Prostate gland (tissue), 2 donors: ENCODE measurements around the gene TMTC2. TPM values are rescaled to one million over a fixed set of nuclear protein-coding genes. Genes with fewer than 3 reads are reported as not detected.

ENCODE experiments used
- DNase-seq: peaks from one replicate; pipeline ENCODE4 v3.0.0-alpha.2; 2019; ENCODE audit warnings: low spot score
- H3K27ac ChIP-seq, 2 donors: fragments of 200-600 bp; sonication (generic); 2 replicates each; pipeline ENCODE4 v1.5.1; 2017 to 2019
- H3K27me3 ChIP-seq: fragments of 200-600 bp; sonication (generic); replicated peaks from 2 replicates; pipeline ENCODE4 v1.5.1; 2019; ENCODE audit not compliant: insufficient read depth
- H3K36me3 ChIP-seq, 2 donors: fragments of 200-600 bp; sonication (generic); 1 replicate in 1 of 2; 2 replicates in 1 of 2; pipeline versions ENCODE4 v1.5.1 to v1.8.1; 2017 to 2019
- H3K4me1 ChIP-seq: fragments of 200-600 bp; sonication (generic); replicated peaks from 2 replicates; pipeline ENCODE4 v1.5.1; 2019
- H3K4me3 ChIP-seq, 2 donors: fragments of 200-600 bp; sonication (generic); 2 replicates each; pipeline ENCODE4 v1.5.1; 2017 to 2019
- H3K9me3 ChIP-seq: fragments of 200-600 bp; sonication (generic); 2 replicates; pipeline ENCODE4 v1.5.1; 2017
- POLR2A ChIP-seq: fragments of 450-650 bp; IDR thresholded peaks from one replicate; pipeline ENCODE4 v1.6.1; 2016; ENCODE audit warnings: antibody characterized with exemption, mild to moderate bottlenecking
- POLR2AphosphoS5 ChIP-seq: sonication (generic); formaldehyde crosslinking; IDR thresholded peaks from one replicate; pipeline ENCODE4 v1.6.1; 2017; ENCODE audit warnings: antibody characterized with exemption
- WGBS: methylation state at CpG from one replicate; pipeline ENCODE4 v1.1.5; 2018; 5-methylcytosine and 5-hydroxymethylcytosine counted together
- intact Hi-C: fragments of 100-400 bp; cut with DNase I; formaldehyde crosslinking; loops from one replicate; pipeline ENCODE4 v1.14.2; 2022
- total RNA-seq, 2 donors: library from RNA; depleted of rRNA; stranded (reverse); fragments of >200 nt; gene quantifications; one replicate each; pipeline ENCODE4 v1.1.0, GENCODE V29; 2016
- TF ChIP-seq, protein P1 (sequence below), 4 experiments: fragments of 200-600 bp in 2 of 4; fragments of 450-650 bp in 2 of 4; sonication (generic) in 2 of 4; IDR thresholded peaks; 1 replicate in 3 of 4; 2 replicates in 1 of 4; pipeline ENCODE4 v1.5.1; 2016 to 2019; ENCODE audit warnings: antibody characterized with exemption in 4 of 4, mild to moderate bottlenecking in 2 of 4, moderate library complexity in 2 of 4

TMTC2 gene
- total RNA-seq, 2 donors from 2014 or later, result 19.0 to 30.7 TPM

DNA sequence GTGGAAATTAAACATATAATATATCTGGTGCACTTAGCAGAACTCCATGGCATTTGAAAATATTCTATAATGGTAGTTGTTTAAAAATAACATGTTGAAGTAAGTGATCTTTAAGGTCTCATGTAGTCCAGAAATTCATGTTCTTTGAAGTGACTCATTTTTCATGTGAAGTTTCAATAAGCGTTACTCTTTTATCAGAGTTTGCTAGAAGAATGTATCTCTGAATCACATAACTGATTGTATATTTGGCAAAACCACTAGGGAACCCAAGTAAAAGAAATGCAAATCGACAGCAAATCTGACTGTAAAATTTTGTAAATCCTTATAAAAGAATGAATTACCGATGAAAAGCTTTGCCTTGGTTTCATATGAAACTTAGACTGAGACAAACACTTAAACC is 463.3 kb downstream of the TMTC2 start:
- H3K9me3 ChIP-seq, result no peaks in the 10 kb centered on the region
- intact Hi-C loops, result no loop called here
- H3K4me1 ChIP-seq, result no peaks in the 10 kb centered on the region
- no peaks in the 10 kb centered on the region for H3K36me3 ChIP-seq
- WGBS, result 90% methylated on average over 3 of the region's 3 CpGs
- no peak for DNase-seq
- H3K27me3 ChIP-seq, result no peaks in the 10 kb centered on the region
- H3K27ac ChIP-seq, result no peak overlapping the region
- H3K4me3 ChIP-seq, result no peak overlapping the region
- TF ChIP-seq POLR2A (no peak), POLR2AphosphoS5 (no peak)
- TF ChIP-seq, protein P1, sequence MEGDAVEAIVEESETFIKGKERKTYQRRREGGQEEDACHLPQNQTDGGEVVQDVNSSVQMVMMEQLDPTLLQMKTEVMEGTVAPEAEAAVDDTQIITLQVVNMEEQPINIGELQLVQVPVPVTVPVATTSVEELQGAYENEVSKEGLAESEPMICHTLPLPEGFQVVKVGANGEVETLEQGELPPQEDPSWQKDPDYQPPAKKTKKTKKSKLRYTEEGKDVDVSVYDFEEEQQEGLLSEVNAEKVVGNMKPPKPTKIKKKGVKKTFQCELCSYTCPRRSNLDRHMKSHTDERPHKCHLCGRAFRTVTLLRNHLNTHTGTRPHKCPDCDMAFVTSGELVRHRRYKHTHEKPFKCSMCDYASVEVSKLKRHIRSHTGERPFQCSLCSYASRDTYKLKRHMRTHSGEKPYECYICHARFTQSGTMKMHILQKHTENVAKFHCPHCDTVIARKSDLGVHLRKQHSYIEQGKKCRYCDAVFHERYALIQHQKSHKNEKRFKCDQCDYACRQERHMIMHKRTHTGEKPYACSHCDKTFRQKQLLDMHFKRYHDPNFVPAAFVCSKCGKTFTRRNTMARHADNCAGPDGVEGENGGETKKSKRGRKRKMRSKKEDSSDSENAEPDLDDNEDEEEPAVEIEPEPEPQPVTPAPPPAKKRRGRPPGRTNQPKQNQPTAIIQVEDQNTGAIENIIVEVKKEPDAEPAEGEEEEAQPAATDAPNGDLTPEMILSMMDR (IDR thresholded peaks at IDR 0.05), result no peak

DNA sequence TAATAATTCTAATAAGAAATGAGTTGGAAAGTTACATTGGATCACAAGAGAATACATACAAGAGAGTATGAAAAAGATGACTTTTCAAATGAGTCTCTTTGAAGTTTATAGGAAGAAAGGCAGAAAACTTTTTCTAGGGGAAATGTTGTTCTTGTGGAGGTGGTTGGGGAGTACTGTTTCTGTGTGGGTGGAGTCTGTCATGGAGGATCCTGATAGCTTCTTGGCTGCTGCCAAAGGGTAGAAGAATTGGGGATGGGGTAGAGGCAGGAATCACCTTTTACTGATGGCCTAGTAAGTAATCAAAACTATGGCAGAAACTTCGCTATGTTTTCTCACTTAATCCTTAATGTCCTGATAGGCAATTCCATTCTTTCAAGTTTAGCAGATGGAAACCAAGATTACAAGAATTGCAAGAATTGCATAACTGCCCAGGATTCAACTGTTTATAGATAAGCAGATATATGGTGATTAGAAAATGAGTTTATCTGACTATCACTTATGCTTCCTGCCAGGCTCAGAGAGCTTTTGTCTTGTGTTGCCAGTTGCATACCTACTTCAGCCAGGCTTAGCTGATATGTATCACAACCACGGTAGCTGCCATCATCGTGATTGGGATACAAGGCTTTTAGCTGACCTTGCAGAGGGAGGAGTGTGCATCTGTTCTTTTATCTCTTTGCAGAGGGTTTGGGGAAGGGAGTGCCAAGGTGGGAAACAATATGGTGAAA is 463.9 kb downstream of the TMTC2 start:
- no peaks in the 10 kb centered on the region for H3K36me3 ChIP-seq
- no peak overlapping the region for H3K27ac ChIP-seq
- DNase-seq, result no peak
- H3K4me1 ChIP-seq, result no peaks in the 10 kb centered on the region
- H3K27me3 ChIP-seq, result no peaks in the 10 kb centered on the region
- WGBS, result 46% methylated on average over 3 of the region's 3 CpGs
- TF ChIP-seq POLR2A (no peak), POLR2AphosphoS5 (no peak)
- TF ChIP-seq, protein P1 (IDR thresholded peaks at IDR 0.05), result no peak
- no peak overlapping the region for H3K4me3 ChIP-seq
- intact Hi-C loops, result no loop called here
- no peaks in the 10 kb centered on the region for H3K9me3 ChIP-seq

DNA sequence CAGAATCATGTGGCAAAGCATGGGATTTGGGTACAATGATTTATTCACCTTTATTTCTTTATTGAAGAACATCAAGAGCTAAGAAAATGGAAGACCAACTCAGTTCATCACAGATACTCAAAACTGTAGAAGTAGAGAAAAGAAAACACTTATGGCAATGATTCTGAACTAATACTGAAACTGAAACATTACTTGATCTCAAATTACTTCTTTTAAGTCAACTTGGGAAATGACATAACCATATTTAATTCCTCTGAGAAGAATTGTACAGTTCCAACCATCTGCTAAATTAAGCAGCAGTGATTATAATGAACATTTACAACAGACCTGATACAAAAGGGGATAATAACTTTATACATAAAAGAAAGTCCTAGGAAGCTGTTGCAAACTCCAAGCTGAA is 466.5 kb downstream of the TMTC2 start:
- no peak overlapping the region for H3K27ac ChIP-seq
- no peaks in the 10 kb centered on the region for H3K36me3 ChIP-seq
- H3K9me3 ChIP-seq, result no peaks in the 10 kb centered on the region
- intact Hi-C loops, result no loop called here
- DNase-seq, result no peak
- H3K4me3 ChIP-seq, result no peak overlapping the region
- no peaks in the 10 kb centered on the region for H3K4me1 ChIP-seq
- TF ChIP-seq POLR2AphosphoS5 (no peak), POLR2A (no peak)
- TF ChIP-seq, protein P1 (IDR thresholded peaks at IDR 0.05), result no peak
- no peaks in the 10 kb centered on the region for H3K27me3 ChIP-seq

DNA sequence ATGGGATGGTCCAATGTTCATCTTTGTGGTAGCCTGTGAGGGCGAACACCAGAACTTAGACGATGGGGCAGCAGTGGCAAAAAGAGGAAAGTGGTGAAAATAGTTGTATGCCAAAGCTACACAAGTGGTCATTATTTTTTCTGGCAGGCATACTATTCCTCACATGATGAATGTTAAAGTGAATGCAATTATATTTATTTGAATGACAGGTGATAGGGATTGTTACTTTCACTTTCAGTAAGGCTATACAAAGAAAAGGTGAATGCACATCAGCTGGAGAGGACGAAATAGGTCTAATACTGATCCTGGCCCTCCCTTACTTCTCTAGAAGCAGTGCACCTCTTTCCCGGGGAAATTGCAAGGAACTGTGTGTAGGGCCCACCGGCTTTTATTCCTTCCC is 470.1 kb downstream of the TMTC2 start:
- Histone ChIP-seq H3K27ac (no peak overlapping the region), H3K4me1 (no peaks in the 10 kb centered on the region)
- no peak for DNase-seq

More for the DNA sequence above, 470.1 kb downstream of the TMTC2 start:
- intact Hi-C loops, result no loop called here
- no peaks in the 10 kb centered on the region for H3K36me3 ChIP-seq
- TF ChIP-seq POLR2AphosphoS5, result no peak
- TF ChIP-seq, protein P1 (IDR thresholded peaks at IDR 0.05), result no peak
- no peak for TF ChIP-seq POLR2A
- 94% methylated on average over 5 of the region's 5 CpGs for WGBS
- no peaks in the 10 kb centered on the region for H3K9me3 ChIP-seq
- H3K4me3 ChIP-seq, result no peak overlapping the region
- no peaks in the 10 kb centered on the region for H3K27me3 ChIP-seq
